Cortex of kidney (tissue), 1 donor: ENCODE data around the gene CSNK2B.

Experiments used
- DNase-seq: peaks from one replicate; lab custom pipeline; 2025; lab: John Stamatoyannopoulos, UW

The CSNK2B gene

DNA sequence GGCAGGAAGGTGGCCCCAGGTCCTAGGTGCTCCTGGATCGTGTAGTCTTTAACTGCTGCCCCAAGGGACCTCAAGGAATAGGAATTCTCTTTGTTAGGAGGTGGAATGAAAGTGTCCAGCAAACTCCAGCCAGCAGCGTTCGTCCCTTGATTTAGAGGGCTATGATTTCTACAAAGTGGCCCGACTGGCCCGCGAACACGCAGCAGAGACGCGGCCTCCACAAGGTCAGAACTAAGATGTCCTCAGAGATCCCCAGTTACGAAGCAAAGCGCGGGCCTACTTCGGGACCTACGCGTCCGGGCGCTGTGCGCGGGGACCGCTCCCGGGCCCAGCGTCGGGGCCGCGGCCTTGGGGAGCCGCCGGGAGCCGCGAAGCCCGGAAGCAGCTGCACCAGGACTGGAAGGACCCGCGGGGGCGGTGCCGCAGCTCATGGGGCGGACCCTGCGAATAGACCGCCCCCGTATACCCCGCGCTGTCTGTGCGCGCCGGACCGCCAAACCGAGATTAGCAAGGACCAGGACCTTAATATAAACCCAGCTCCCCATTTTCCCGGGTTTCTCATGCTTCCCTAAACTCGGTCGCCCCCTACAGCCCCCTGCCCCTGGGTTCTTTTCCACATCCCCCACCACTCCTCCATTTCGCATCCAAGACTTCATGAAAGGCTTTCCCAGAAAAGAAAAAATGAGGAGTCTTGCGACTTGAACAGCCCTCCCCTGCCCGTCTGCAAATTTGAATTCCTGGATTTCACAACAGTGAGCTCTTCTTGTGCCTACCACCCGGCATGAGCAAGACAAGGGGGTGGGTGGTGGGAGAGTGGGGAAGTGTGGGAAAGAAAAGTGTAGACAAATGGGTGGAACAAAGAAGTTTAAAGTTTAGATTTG is 5.3 kb upstream of the CSNK2B start, which contains the start of gene C6orf47:
Gene C6orf47 (minus strand): TSS at position 398 of the 881 bp plus-strand sequence. CDS start 831 bp downstream, outside the sequence.
- DNase-seq: no peak

DNA sequence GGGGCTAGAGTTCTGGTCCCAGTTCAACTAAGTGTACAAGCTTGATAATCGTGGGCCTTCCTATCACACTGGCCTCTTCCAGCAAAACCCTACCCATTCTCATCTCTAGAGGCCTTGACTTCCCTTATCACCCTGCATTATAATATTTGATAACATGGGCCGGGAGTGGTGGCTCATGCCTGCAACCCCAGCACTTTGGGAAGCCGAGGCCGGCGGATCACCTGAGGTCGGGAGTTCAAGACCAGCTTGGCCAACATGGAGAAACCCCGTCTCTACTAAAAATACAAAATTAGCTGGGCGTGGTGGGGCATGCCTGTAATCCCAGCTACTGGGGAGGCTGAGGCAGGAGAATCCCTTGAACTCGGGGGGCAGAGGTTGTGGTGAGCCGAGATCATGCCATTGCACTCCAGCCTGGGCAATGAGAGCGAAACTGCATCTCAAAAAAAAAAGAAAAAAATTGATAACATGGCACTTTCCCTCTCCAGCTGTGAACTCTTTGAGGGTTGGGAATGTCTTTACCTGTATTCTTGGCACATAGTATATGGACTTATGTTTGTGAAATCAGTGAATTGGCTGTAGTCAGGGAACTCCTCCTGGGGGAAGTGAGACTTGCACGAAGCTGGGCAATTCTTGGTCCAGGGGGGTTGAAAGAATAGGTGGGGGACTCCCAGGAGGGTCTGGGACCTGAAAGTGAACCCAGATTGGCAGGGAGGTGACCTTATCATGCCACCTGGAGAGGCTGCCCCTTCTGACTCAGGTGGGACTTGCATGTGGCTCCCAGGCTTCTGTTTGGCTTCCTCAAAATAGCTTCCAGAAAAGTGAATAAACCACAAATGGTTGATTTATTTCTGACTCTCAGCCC is 4.4 kb upstream of the CSNK2B start:
- no peak for DNase-seq

DNA sequence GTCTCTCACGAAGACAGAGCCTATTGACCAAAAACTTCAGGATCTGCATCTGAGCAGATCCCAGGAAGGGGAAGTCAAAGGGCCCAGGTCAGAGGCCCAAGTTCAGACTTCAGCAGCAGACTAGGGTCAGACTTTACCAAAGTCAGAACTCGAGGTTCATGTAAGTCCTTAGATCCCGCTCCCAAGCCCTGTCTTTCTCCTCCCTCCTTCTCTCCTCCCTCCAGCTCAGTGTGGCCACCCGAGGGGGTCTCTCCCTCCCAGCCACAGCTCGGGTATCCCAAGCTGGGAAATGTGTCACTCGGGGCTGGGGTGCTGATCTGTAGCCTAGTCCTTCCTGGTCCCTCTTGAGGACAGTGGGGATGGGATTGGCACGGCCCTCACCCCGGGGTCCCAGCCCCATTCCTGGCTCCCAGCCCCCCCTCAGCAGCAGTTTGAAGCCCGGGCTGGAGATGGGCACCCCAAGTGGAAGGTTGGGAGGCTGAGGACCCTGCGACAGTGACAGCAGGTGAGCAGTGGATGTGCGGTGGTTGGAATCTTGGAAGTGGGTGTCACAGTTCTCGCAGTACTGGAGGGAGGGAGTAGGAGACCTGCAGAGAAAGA is 3.7 kb upstream of the CSNK2B start:
- DNase-seq: no peak

DNA sequence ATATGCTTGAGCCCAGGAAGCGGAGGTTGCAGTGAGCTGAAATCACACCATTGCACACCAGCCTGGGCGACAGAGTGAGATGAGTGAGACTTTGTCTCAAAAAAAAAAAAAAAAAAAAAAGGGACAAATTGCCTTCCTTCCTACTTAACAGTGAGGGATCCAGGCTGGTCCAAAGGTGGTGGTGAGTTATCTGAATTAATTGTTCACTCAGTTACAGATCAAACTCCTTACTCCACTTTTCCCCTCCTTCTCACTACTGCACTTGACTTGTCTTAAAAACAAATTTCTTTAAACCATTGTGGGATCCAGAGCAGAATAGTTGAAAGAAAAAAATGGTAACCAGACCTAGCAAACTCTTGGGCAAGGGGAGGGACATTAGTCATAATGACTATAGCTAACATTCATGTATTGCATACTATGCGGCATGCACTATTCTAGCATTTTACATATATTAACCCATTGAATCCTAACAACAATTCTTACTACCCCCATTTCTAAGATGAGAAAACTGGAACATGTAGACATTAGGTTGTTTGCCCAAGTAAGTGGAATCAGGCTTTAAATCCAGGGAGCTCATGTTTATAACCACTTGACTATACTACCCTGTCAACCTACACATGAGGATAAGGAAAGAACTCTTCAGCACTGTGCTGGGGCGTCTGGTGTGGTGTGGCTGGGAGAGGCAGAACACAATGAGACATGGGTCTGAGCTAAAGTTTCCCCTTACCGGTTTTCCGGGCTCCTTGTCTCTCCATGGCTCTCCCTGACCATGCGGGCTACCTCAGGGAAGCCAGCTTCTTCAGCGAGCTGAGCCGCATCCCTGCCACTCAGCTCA is 2.5 kb upstream of the CSNK2B start:
- DNase-seq: no peak

DNA sequence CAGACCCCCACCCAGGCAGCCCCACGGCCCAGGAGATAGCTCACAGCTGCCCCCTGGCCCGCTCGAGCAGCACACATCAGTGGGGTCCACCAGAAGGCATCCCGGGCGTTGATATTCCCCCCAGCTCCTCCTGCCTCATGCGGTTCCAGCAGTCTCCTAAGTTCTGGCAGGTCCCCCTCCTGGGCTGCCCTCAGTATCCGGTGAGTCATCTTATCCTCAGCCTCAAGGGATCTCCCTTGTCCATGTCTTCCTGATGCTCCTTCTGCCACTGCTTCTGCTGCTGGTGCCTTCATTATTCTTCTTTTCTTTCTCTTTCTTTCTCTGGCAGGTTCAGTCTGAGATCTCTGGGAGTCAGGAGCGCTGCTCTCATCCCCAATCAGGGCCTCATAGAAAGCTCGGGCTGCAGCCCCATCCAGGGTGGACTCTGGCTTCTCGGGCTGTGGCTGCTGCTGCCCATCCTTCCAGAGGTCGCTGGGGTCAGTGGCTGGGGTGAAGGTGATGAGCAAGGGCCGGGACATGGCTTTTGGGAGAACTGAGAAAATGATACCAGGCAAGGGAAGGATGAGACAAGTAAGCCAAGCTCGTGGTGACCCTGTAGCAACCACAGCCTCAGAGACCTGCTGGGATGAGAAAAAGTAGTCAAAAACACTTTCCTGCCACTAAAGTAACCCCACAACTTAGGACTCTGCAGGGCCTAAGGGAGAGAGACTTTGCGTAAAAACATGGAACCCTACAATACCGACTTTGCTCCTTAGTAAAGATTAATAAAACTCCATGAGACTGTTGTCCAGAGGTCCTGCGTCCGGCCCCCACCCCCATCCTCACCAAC is 1.7 kb upstream of the CSNK2B start:
- DNase-seq: no peak

DNA sequence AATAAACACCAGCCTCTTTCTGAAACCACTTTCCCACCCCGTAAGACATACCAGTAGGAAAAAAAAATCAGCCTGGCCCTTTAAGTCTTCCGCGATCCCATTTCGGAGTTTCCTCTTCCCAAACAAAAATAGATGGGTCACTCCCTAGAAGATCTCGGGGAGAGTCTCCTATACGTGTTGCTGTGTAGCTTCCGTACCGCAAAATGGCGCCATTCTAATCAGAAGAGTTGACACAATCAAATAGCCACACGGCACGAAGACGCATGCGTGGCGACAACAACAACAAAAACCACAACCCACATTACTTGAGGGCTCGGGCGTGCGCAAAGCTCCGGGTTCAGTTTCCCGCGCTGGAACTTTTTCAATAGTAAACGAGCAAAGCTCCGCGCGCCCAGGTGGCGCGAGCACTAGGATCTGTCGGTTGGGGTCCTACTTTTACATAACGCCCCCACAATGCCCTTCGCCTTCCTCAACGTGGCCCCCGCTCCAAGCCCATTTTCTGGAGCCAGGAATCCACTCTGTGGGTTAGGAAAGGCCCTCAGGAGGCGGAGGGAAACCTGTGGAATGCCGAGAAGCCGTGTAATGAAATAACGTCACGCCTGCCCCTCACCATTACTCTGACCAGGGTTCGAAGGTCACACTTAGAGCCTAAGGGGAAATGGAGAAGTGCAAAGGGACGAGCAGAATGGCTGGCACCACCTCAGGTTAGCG is 935 bp upstream of the CSNK2B start, which contains the start of gene GPANK1:
Gene GPANK1 (minus strand): TSS at position 208 of the 711 bp plus-strand sequence. CDS start 519 bp downstream, outside the sequence.
- DNase-seq: no peak

DNA sequence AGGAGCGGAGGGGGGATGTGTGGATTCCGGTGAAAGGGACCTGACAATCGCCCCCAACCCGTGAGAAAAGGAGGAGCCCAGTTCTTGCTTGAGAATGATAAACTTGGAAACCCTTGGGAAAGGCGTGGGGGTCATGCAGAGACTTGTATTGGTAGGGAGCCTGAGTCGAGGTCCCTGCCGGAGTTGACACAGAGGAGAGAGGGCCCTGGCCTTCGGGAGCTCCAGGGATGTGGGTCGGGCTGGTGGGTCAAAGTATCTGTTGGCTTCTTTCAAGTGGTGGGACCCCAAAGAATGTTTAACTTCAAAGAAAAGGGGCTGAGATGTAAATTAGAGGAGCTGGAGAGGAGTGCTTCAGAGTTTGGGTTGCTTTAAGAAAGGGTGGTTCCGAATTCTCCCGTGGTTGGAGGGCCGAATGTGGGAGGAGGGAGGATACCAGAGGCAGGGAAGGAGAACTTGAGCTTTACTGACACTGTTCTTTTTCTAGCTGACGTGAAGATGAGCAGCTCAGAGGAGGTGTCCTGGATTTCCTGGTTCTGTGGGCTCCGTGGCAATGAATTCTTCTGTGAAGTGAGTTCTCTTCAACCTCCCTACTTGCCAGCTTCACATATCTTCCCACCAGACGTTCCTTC is 571 bp downstream of the CSNK2B start:
- DNase-seq: no peak

DNA sequence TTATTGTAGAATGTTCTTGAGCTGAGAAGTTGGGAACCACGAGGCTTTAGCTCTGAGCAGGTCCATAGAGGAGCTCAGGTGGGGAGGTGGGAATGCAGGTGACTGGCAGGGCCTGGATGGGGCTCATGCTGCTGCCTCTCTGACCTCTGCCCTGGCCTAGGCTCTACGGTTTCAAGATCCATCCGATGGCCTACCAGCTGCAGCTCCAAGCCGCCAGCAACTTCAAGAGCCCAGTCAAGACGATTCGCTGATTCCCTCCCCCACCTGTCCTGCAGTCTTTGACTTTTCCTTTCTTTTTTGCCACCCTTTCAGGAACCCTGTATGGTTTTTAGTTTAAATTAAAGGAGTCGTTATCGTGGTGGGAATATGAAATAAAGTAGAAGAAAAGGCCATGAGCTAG is 3.8 kb downstream of the CSNK2B start, which contains the start of gene LY6G5B:
Gene LY6G5B (plus strand): TSS at position 301 of the 400 bp plus-strand sequence. CDS start 975 bp downstream, outside the sequence.
- DNase-seq: no peak

DNA sequence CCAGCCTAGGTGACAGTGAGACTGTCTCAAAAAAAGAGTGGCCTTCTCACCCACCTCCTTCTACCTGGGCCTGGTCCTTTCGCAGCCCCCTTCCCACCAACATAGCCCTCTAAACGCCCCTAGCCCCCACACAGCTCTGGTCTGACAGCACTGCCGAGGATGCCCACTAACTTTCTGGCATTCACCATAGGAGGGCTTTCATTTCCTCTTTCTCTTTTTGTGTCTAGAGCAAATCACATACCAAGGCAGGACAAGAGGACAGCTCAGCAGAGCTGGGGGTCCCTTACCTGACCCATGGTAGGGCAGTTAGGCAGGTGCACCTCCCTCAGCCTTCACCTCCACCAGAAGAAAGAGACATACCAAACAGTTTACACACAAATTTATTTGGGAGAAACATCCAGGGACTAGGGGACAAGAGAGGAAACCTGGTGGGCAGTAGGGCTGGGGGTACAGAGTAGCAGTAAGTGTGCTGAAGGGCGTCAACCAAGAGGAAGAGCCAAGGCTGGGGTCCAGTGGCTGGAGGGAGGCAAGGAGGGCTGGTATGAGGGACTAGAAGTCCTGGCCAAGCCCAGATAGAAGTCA is 10.5 kb downstream of the CSNK2B start:
- no peak for DNase-seq

DNA sequence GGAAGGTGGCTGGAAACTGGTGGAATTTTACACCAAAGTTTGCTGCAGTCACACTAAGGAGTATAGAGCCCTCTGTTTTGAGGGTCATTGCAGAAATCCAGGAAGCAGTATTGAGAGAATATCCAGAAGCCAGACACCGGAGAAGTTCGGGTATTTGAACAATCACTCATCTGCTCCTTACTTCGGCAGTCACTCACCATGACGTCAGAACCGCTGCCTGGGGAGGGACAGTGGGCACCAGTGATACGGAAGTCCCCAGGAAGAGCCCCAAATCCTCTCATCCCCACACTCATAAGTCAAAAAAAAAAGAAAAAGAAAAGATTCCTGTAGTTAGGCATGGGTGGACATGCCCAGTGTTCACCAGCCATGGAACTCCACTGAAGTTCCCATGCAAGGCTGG is 11.0 kb downstream of the CSNK2B start:
- no peak for DNase-seq

DNA sequence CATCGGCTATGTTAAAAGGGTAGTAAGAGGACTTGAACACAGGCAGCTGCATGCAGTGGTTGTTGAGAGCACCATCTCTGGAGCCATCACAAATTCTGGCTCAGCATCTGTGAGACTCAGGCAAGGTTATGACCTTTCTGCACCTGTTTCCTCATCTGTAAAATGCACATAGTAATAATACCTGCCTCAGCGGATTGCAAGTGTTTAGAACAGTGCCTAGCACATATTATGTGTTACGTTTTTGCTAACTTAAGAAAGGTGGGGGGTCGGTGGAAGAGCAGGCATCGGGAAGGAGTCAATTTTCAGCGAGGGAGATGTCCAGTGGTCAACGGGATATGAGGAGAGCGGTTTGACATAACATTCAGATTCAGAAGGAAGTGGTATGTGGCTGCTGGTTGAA is 12.1 kb downstream of the CSNK2B start:
- no peak for DNase-seq

DNA sequence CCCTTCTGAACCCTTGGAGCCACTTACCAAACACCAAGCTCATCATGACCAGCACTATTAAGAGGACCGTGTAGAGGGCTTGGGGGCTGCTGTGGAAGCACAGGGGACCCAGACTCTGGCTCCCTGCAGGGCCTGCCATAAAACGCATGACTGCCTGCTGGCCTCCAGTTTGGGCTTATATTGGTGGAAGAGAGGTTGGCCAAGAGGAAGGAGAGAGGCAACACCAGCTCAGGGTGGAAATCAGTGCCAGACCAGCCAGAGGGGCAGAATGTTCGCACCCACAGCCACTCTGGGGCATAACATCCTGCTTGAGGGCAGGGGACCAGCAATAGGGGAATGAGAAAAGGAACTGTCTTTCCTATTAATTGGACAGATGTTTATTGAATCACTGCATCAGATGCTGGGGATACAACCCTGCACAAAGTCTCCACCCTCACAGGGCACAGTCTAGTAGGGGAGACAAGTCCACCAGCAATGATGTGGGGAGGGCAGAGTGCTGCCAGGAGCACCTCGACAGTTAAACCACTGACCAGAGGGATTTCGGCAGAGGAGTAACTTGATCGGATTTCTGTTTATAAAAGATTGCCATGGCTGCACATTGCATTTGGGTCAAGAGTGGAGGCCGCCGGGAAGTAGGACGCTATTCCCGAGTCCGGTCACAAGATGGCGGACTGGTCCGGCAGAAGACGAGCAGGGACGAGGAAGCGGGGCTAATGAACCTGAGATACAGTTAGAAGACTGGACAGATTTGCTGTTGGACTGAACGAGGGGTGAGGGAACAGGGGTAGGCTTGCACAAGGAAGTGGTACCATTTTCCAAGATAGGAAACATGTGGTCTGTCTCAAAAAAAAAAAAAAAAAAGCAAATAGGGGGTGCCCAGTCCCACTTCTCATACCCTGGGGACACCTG is 14.6 kb downstream of the CSNK2B start, which contains the start of gene LY6G5C:
Gene LY6G5C (minus strand): TSS at position 842 of the 909 bp plus-strand sequence. CDS start 694 bp downstream, at position 148.
- no peak for DNase-seq

DNA sequence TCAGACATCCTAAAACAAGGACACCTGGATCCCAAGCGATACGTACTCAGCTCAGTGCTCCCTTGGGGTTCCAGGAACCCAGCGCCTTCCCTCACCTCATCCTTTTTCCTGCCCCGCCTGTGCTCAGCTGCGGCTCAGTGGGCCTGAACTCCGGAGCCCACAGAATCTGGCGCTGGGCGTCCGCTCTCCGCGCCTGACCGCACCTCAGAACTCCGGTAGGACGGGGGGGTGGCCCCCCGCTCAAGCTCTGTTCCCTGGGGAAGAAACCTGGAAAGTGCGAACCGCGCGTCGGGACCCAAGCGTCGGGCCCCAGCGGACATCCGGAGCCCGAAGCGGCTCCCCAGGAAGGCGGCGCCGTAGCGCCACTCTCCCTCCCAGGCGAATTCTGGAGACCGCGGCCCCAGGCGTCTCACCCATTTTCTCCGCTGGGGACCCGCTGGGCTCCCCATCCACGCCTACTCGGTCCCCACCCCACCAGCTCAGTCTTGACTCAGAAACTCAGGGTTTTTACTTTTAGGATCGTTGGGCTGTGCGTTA is 15.3 kb downstream of the CSNK2B start:
- DNase-seq: no peak

DNA sequence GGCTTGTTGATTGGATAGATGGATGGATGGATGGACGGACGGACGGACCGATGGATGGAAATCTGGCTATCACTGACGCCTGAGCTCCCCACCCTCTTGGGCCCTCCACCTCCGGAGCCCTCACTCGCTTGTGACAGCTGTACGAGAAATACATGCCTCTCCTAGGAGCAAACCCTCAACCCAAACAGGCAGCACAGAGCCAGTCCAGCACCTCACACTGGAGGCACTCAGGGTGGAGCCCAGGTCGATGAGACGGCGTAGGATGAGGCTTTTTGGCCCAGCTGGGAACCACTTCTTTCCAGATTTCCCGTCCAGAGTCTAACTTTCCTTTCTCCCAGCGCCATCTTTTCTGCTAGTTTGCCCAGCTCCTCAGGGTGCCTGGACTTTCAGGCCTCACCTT is 17.7 kb downstream of the CSNK2B start:
- DNase-seq: no peak

DNA sequence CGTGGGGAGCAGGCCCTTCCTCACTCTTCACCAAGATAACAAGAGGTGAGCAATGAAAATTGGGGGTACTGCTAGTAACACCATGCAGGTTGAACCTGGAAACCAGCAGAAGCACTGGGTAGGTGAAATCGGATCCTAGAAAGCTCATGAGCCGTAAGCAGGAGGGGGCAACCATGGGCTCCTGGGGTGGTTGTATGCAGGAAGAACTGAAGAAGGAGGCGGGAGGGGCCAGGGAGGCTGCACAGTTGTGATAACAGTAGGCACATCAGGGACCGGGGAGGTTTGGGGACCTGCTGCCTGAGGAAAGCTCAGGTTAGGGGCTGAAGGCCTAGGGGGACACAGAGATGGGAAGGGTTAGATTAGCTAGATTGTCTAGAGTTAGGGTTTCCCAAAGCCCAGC is 20.6 kb downstream of the CSNK2B start:
- no peak for DNase-seq

DNA sequence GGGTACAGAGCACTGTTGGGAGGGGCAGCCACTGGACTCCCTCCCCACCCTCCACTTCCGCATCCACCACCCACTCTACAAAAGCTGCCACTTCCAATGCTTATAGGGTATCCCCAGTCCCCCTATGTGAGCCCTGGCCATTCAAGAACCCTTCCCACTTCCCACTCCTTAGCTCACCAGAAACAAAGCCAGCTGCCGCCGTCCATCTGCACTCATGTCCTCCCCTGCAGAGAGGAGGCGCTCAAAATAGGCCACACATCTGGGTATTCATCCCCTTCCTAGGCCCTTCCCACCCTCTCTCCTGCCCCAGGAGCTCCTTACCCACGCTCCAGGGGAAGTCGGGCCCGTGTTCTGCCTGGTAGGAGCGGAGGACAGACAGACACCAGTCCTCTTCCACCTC is 21.4 kb downstream of the CSNK2B start:
- DNase-seq: no peak
